Dermis microvascular lymphatic vessel endothelial cell (primary cell): ENCODE data around the gene MCTP1. TPM values are rescaled to one million over a fixed set of nuclear protein-coding genes. Genes with fewer than 3 reads are reported as not detected.
"Not testable (repeated sequence)": the region's sequence is repeated elsewhere in the genome, so short reads cannot be mapped to it uniquely, and the experiment has no call there.

Source experiments
- DNase-seq, 2 donors: peaks; one replicate each; pipeline versions ENCODE4 v3.0.0 to v3.0.0-alpha.2; 2010; ENCODE audit warnings: low read depth in 2 of 2
- total RNA-seq: library from RNA; depleted of rRNA; stranded (reverse); fragments of >200 nt; gene quantifications from 2 replicates; pipeline ENCODE4 v1.2.1, GENCODE V29; 2014

MCTP1 gene
- total RNA-seq, 1 donor from 2014 or later: 38.8 TPM

- DNase-seq: no peak
Observed at GRCh38 chr5:94885931-94886330, 399.0 kb downstream of the MCTP1 start.

- DNase-seq: no peak
Observed at GRCh38 chr5:94884311-94884710, 400.6 kb downstream of the MCTP1 start.

- no peak for DNase-seq
Observed at GRCh38 chr5:94872526-94872925, 412.4 kb downstream of the MCTP1 start.

- no peak for DNase-seq
Observed at GRCh38 chr5:94870511-94871183, 414.2 kb downstream of the MCTP1 start.

GRCh38 chr5:94869921-94870320, 415.0 kb downstream of the MCTP1 start:
- no peak for DNase-seq

GRCh38 chr5:94863951-94864350, 420.9 kb downstream of the MCTP1 start:
- DNase-seq: no peak

- no peak for DNase-seq
Observed at GRCh38 chr5:94857111-94857510, 427.8 kb downstream of the MCTP1 start.

GRCh38 chr5:94856257-94856800, 428.6 kb downstream of the MCTP1 start:
- no peak for DNase-seq

- DNase-seq: no peak
Observed at GRCh38 chr5:94855543-94855942, 429.4 kb downstream of the MCTP1 start.

- DNase-seq: no peak
Observed at GRCh38 chr5:94853120-94853519, 431.8 kb downstream of the MCTP1 start.

- no peak for DNase-seq
Observed at GRCh38 chr5:94850960-94851359, 433.9 kb downstream of the MCTP1 start.

- peak; percentile 39 for DNase-seq
Observed at GRCh38 chr5:94849821-94850736, 434.8 kb downstream of the MCTP1 start.

- DNase-seq: no peak
Observed at GRCh38 chr5:94849324-94849723, 435.6 kb downstream of the MCTP1 start.

GRCh38 chr5:94847726-94848125, 437.2 kb downstream of the MCTP1 start:
- no peak for DNase-seq

GRCh38 chr5:94847019-94847418, 437.9 kb downstream of the MCTP1 start:
- no peak for DNase-seq

GRCh38 chr5:94845696-94846095, 439.2 kb downstream of the MCTP1 start:
- DNase-seq: not testable (repeated sequence)

- DNase-seq: no peak
Observed at GRCh38 chr5:94841598-94842322, 443.1 kb downstream of the MCTP1 start.

- DNase-seq: no peak
Observed at GRCh38 chr5:94833851-94834250, 451.0 kb downstream of the MCTP1 start.

- DNase-seq: no peak
Observed at GRCh38 chr5:94832685-94833084, 452.2 kb downstream of the MCTP1 start.

- DNase-seq: no peak
Observed at GRCh38 chr5:94830520-94830919, 454.4 kb downstream of the MCTP1 start.

GRCh38 chr5:94828222-94828621, 456.7 kb downstream of the MCTP1 start:
- DNase-seq: not testable (repeated sequence)

GRCh38 chr5:94820488-94820887, 464.4 kb downstream of the MCTP1 start:
- no peak for DNase-seq
